ENCODE measurements around the gene AQR. TPM values are rescaled to one million over a fixed set of nuclear protein-coding genes. Genes with fewer than 3 reads are reported as not detected.

AQR gene
- total RNA-seq, 1 donor: 38.4 TPM

DNA sequence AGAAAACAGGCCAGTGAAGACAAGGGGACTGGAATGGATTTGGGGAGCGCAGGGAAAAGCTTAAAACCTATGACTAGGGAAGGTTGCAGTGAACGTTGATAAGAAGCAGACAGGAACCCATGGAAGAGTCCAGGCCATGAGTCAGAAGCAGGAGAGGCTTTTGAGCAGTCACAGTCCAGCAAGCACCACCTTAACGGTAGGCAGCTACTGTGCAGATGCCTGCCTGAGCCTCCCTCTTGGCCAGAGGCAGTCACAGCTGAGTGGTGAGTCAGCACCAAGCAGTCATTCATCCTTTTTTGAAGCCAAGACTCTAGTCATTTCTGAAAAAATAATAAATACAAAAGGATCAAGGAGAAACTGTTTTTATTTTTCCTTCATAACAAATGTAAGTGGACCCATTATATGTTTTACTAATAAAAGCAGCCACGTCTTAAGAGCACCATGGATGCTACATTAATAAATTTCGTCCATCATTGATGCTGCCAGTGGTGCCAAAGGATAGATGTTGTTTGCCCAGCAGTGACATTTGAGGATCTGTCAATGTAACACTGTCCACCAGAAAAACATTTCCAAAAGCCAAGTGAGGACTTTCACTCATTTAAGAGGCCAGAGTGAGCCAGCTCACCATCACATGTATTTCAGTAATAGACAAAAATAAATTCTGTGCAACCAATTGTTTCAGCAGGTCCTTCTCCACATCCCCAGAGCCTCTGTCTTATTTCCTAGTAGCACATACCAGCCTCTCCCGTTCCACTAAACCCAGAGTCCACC lies 132.1 kb downstream of the AQR start:
- peak; percentile 32 for DNase-seq (ENCODE audit: low read depth)
- no peak overlapping the region for H3K4me3 ChIP-seq (ENCODE audit: low read depth, low read length)
- TF ChIP-seq, protein P1, sequence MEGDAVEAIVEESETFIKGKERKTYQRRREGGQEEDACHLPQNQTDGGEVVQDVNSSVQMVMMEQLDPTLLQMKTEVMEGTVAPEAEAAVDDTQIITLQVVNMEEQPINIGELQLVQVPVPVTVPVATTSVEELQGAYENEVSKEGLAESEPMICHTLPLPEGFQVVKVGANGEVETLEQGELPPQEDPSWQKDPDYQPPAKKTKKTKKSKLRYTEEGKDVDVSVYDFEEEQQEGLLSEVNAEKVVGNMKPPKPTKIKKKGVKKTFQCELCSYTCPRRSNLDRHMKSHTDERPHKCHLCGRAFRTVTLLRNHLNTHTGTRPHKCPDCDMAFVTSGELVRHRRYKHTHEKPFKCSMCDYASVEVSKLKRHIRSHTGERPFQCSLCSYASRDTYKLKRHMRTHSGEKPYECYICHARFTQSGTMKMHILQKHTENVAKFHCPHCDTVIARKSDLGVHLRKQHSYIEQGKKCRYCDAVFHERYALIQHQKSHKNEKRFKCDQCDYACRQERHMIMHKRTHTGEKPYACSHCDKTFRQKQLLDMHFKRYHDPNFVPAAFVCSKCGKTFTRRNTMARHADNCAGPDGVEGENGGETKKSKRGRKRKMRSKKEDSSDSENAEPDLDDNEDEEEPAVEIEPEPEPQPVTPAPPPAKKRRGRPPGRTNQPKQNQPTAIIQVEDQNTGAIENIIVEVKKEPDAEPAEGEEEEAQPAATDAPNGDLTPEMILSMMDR (IDR thresholded peaks at IDR 0.05; ENCODE audit: insufficient read depth, low read depth, low read length): no peak

DNA sequence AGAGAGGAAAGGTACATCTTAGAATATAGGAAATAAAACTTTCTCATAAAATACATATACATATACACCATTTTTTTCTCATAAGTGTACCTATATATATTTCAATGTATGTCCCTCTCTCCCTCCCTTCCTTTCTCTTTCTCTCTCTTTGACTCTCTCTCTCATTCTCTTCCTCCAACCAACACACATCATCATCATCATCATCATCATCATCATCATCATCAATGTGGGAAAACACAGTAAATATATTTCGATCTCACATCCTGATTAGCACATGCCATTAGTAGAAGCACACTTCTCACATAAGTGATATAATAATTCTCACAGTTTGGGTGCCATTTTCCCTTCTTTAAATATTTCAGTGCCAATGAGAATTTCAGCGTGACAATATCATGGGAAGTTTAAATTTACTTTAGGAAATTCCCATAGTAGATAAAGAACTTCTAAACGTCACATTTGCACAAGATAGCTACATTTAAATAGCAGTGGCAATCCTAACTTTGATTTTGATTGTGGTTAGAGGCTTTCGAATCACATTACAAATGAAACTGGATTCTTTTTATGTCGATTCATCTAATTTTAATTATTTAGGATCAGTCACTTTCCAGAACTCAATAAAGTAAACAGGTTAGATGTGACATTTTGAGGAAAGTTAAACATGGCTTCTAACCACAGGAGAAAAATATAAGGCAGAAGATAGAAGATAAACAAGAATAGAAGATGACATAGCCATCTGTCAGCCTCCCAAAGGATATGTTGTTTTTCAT lies 141.2 kb downstream of the AQR start:
- DNase-seq (ENCODE audit: low read depth): no peak
- H3K4me3 ChIP-seq (ENCODE audit: low read depth, low read length): no peak overlapping the region
- TF ChIP-seq, protein P1 (IDR thresholded peaks at IDR 0.05; ENCODE audit: insufficient read depth, low read depth, low read length): no peak

DNA sequence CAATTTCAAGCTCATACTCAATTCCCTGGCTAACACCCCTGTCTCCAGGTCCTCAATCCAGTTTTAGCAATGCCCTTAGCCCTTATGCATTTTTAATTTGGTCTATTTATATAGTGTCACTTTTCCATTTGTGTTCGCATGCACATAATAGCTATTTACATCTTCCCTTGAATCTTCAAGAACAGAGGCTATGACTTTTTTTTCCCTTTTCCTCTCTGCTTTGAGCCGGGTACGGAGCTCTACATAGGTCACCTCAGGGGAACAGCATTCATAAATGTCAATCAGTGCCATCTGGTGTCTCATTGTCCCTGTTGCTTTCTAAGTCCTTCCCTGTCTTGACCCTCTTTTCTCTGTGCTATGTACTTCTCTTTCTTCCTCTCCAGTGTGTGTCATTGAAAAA lies 147.7 kb downstream of the AQR start:
- DNase-seq (ENCODE audit: low read depth): no peak
- TF ChIP-seq, protein P1 (IDR thresholded peaks at IDR 0.05; ENCODE audit: insufficient read depth, low read depth, low read length): no peak
- no peak overlapping the region for H3K4me3 ChIP-seq (ENCODE audit: low read depth, low read length)

DNA sequence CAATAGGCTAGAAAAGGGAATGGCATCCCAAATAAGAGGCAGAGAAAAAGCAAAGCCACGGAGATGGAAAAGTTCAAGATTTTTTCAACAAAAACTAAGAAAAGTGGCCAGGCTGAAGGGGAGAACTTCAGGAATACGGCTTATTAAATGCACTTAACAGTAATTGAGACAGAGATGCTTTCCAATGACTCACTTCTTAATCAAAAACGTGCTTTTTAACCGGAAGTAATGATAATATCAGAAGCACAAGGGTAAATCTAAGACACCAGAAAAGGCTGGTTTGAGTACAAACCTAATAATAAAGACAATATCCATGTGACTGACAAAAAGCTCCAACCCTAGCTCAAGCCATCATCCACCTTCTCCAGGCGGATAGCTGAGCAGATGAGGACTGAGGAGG lies 149.4 kb downstream of the AQR start:
- no peak overlapping the region for H3K4me3 ChIP-seq (ENCODE audit: low read depth, low read length)
- TF ChIP-seq, protein P1 (IDR thresholded peaks at IDR 0.05; ENCODE audit: insufficient read depth, low read depth, low read length): no peak
- no peak for DNase-seq (ENCODE audit: low read depth)

DNA sequence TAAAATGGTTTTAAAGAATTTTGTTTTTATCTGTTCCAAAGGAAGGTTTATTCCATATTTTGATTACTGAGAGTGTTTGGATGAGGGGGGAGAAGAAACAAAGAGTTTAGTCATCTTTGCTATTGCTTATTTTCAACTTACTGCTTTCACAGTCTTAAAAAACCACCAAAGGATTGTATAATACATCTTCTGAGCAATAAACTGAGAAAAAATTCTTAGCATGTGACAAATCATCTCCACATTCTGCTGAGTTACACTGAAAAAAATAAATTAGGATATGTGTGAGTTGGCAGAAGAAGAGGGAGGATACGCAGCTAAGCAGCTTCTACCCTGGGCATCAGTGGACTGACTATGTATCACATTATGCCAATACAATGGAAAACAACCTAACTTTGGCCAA lies 151.0 kb downstream of the AQR start:
- TF ChIP-seq, protein P1 (IDR thresholded peaks at IDR 0.05; ENCODE audit: insufficient read depth, low read depth, low read length): no peak
- peak; percentile 45 for DNase-seq (ENCODE audit: low read depth)
- H3K4me3 ChIP-seq (ENCODE audit: low read depth, low read length): no peak overlapping the region

DNA sequence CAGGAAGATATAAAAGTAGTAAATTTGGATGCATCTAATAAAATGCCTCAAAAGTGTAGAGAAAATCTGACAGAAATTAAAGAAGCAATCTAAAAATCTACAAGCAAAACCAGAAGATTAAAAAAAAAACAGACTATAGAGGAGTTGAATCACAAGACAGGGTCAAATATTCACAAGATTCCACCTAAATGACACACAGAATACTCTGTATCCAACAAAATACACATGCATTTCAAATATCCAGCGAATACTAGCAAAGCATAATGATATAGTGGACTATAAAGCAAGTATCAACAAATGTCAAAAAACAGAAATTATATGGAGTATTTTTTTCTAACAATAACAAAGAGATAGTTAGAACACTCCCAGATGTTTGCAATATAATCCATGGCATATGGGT lies 153.7 kb downstream of the AQR start:
- TF ChIP-seq, protein P1 (IDR thresholded peaks at IDR 0.05; ENCODE audit: insufficient read depth, low read depth, low read length): no peak
- peak; percentile 32 for DNase-seq (ENCODE audit: low read depth)
- no peak overlapping the region for H3K4me3 ChIP-seq (ENCODE audit: low read depth, low read length)

Data from fibroblast of villous mesenchyme (primary cell).